Lung (tissue), 12 donors: ENCODE data around the gene POLDIP3. TPM values are rescaled to one million over a fixed set of nuclear protein-coding genes. Genes with fewer than 3 reads are reported as not detected.

Experiments
- ATAC-seq: fragments of 200-7000 bp; cut with Tn5 transposase; one replicate; pipeline ENCODE4 v1.9.1; 2020; ENCODE audit warnings: moderate number of reproducible peaks; ENCODE audit not compliant: insufficient read depth, low FRiP score
- DNase-seq, 3 donors: peaks; one replicate each; pipeline ENCODE4 v3.0.0-alpha.2; 2013 to 2017
- H3K27ac ChIP-seq, 2 donors: one replicate each; pipeline ENCODE4 v1.5.1; 2013; ENCODE audit warnings: mild to moderate bottlenecking in 2 of 2, moderate library complexity in 2 of 2, control low read depth in 1 of 2, inconsistent platforms in 1 of 2, low read depth in 1 of 2, low read length in 1 of 2
- H3K27me3 ChIP-seq, 3 donors: one replicate each; pipeline ENCODE4 v1.5.1; 2013; ENCODE audit warnings: low read length in 2 of 3; ENCODE audit not compliant: control insufficient read depth in 3 of 3, insufficient read depth in 3 of 3
- H3K36me3 ChIP-seq, 4 donors: one replicate each; pipeline ENCODE4 v1.5.1; 2013; ENCODE audit warnings: low read length in 4 of 4, mild to moderate bottlenecking in 1 of 4, moderate library complexity in 1 of 4; ENCODE audit not compliant: control insufficient read depth in 4 of 4, insufficient read depth in 4 of 4
- H3K4me1 ChIP-seq, 5 donors: one replicate each; pipeline ENCODE4 v1.5.1; 2013; ENCODE audit warnings: low read length in 5 of 5, mild to moderate bottlenecking in 2 of 5, moderate library complexity in 1 of 5; ENCODE audit not compliant: control insufficient read depth in 5 of 5, insufficient read depth in 5 of 5
- H3K4me3 ChIP-seq: one replicate; pipeline ENCODE4 v1.5.1; 2013; ENCODE audit warnings: mild to moderate bottlenecking, control low read depth, moderate library complexity
- H3K9ac ChIP-seq, 2 donors: one replicate each; pipeline ENCODE4 v1.5.1; 2013; ENCODE audit warnings: low read length in 2 of 2, control low read depth in 1 of 2; ENCODE audit not compliant: insufficient read depth in 1 of 2
- H3K9me3 ChIP-seq, 4 donors: one replicate each; pipeline ENCODE4 v1.5.1; 2013; ENCODE audit warnings: low read length in 3 of 4, mild to moderate bottlenecking in 1 of 4, moderate library complexity in 1 of 4; ENCODE audit not compliant: control insufficient read depth in 4 of 4, insufficient read depth in 3 of 4
- CTCF ChIP-seq: IDR thresholded peaks from 2 replicates; pipeline ENCODE4 v1.5.1; 2012; ENCODE audit warnings: mild to moderate bottlenecking; ENCODE audit errors: control extremely low read depth, extremely low read depth
- WGBS, 2 donors: extraction: QIAGEN DNeasy Blood & Tissue Kit; methylation state at CpG; one replicate each; pipeline ENCODE4 v1.1.7; 2013; 5-methylcytosine and 5-hydroxymethylcytosine counted together
- polyA plus RNA-seq, 2 donors: library from polyadenylated mRNA; stranded (reverse); fragments of 200-250 nt; gene quantifications; one replicate each; pipeline ENCODE4 v1.2.1, GENCODE V29; 2013
- total RNA-seq, 2 donors: library from RNA; depleted of rRNA in 1 of 2; stranded (reverse); fragments of >200 nt in 1 of 2; gene quantifications; one replicate each; pipeline ENCODE4 v1.2.1, GENCODE V29; 2014 to 2021
- donor health status: control.
- donor health status: control.
- donor health status: Bipolar disorder and iron deficiency.
- donor health status: healthy.
- donor health status: DM: yes; HTN: yes; CAD: no.

Gene POLDIP3
- total and polyA plus RNA-seq, 4 donors, result 20.5 to 62.1 (median 42.7) TPM

GRCh38 chr22:42561856-42562255, 52.8 kb downstream of the POLDIP3 start:
- DNase-seq, result no peak
- H3K27me3 ChIP-seq, result no peaks in the 10 kb centered on the region
- H3K36me3 ChIP-seq, result peaks cover 0 to 7% (median 2%) of the 10 kb centered on the region in 4 donors
- TF ChIP-seq CTCF, result no peak
- H3K27ac ChIP-seq, result no peak overlapping the region
- 62 to 63% methylated on average over 5 of the region's 5 CpGs for WGBS, 2 donors
- H3K9ac ChIP-seq, result no peak overlapping the region
- no peaks in the 10 kb centered on the region for H3K9me3 ChIP-seq
- no peak overlapping the region for H3K4me3 ChIP-seq
- H3K4me1 ChIP-seq, result peaks cover 0 to 7% (median 0%) of the 10 kb centered on the region in 5 donors
- ATAC-seq, result no peak

- no peak for DNase-seq
- Histone ChIP-seq H3K4me1 (peaks cover 0 to 7% (median 0%) of the 10 kb centered on the region in 5 donors), H3K9ac (no peak overlapping the region), H3K27me3 (no peaks in the 10 kb centered on the region), H3K9me3 (no peaks in the 10 kb centered on the region), H3K4me3 (no peak overlapping the region), H3K27ac (no peak overlapping the region), H3K36me3 (peaks cover 0 to 7% (median under 1%) of the 10 kb centered on the region in 4 donors)
- TF ChIP-seq CTCF, result peak; percentile 7
- ATAC-seq, result no peak
- WGBS, 2 donors, result 77 to 84% methylated on average over 7 of the region's 7 CpGs
These were observed 53.9 kb downstream of the POLDIP3 start for GRCh38 chr22:42560781-42561180.

DNA sequence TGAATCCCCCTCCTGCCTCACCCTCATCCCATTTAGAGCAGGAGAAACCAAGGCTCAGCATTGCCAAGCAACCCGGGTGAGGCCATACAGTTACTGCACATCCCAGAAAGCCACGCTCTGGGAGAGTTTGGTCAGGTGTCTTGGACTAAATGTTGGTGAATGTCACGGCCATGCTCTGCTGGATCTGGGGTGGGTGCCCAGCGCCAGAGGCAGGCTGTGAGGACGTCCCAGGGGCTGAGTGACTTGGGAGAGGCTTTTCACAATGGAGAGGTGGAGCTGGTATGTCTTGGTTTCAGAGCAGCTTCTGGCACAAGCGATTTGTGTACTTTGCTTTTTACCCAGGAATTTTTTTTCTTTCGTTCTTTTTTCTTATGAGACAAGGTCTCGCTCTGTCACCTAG, 54.3 kb downstream of the POLDIP3 start:
- no peak overlapping the region for H3K27ac ChIP-seq
- DNase-seq, result no peak
- peaks cover 0 to 5% (median 0%) of the 10 kb centered on the region in 4 donors for H3K36me3 ChIP-seq
- no peak overlapping the region for H3K4me3 ChIP-seq
- H3K4me1 ChIP-seq, result peaks cover 0 to 7% (median 0%) of the 10 kb centered on the region in 5 donors
- H3K9me3 ChIP-seq, result no peaks in the 10 kb centered on the region
- no peak for TF ChIP-seq CTCF
- ATAC-seq, result no peak
- 81 to 89% methylated on average over 8 of the region's 8 CpGs for WGBS, 2 donors
- no peak overlapping the region for H3K9ac ChIP-seq
- H3K27me3 ChIP-seq, result no peaks in the 10 kb centered on the region
